Measurements from ENCODE around the gene MAPK10. TPM values are rescaled to one million over a fixed set of nuclear protein-coding genes. Genes with fewer than 3 reads are reported as not detected.

Gene MAPK10
- total RNA-seq, 1 donor from 2014 or later: 30.7 TPM

DNA sequence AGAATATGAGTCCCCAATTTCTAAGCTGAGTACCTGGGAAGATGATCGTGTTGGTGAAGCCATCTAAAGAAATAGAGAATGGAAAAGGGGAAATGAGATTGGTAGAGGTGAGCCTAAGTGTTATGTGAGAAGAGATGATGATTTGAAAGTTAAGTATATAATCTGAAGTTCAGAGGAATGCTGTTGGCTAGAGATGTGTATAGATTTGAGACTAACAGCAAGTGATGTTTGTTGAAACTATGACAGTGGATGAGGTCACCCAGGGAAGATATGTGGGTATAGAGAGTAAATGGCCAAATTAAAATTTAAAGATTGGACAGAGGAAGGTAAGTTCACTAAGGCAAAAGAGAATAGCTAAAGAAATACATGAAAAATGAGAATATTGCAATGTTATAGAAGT lies 324.2 kb downstream of the MAPK10 start:
- no peak overlapping the region for H3K4me3 ChIP-seq
- TF ChIP-seq, protein P1, sequence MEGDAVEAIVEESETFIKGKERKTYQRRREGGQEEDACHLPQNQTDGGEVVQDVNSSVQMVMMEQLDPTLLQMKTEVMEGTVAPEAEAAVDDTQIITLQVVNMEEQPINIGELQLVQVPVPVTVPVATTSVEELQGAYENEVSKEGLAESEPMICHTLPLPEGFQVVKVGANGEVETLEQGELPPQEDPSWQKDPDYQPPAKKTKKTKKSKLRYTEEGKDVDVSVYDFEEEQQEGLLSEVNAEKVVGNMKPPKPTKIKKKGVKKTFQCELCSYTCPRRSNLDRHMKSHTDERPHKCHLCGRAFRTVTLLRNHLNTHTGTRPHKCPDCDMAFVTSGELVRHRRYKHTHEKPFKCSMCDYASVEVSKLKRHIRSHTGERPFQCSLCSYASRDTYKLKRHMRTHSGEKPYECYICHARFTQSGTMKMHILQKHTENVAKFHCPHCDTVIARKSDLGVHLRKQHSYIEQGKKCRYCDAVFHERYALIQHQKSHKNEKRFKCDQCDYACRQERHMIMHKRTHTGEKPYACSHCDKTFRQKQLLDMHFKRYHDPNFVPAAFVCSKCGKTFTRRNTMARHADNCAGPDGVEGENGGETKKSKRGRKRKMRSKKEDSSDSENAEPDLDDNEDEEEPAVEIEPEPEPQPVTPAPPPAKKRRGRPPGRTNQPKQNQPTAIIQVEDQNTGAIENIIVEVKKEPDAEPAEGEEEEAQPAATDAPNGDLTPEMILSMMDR (IDR thresholded peaks at IDR 0.05): no peak
- no peaks in the 10 kb centered on the region for H3K36me3 ChIP-seq
- no peak overlapping the region for H3K27ac ChIP-seq
- ATAC-seq: no peak
- peaks cover 18% of the 10 kb centered on the region for H3K4me1 ChIP-seq
- no peaks in the 10 kb centered on the region for H3K27me3 ChIP-seq (ENCODE audit: low read depth)
- intact Hi-C loops (cut with DNase I): no loop called here
- no peak for DNase-seq
- no peaks in the 10 kb centered on the region for H3K9me3 ChIP-seq

DNA sequence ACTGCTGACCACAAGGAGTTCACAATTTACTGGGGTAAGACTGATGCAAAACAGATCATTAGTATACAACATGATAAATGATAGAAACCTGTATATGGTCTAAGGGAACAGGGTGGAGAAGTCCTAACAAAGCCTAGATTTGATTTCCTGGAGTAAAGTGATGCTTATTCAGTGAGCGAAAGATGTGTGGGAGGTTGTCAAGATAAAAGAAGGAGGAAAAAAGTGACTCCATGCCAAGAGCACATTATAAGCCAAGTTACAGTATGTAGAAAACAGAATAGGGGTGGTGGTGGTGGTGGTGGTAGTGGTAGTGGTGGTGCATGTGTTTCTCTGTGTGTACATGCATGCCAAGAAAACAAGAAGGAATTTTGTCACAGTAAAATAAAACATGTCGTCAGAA lies 325.2 kb downstream of the MAPK10 start:
- H3K9me3 ChIP-seq: no peaks in the 10 kb centered on the region
- intact Hi-C loops (cut with DNase I): no loop called here
- peaks cover 18% of the 10 kb centered on the region for H3K4me1 ChIP-seq
- DNase-seq (no peak), ATAC-seq (no peak)
- TF ChIP-seq, protein P1 (IDR thresholded peaks at IDR 0.05): no peak
- H3K36me3 ChIP-seq: no peaks in the 10 kb centered on the region
- no peaks in the 10 kb centered on the region for H3K27me3 ChIP-seq (ENCODE audit: low read depth)
- H3K27ac ChIP-seq: no peak overlapping the region
- H3K4me3 ChIP-seq: no peak overlapping the region

DNA sequence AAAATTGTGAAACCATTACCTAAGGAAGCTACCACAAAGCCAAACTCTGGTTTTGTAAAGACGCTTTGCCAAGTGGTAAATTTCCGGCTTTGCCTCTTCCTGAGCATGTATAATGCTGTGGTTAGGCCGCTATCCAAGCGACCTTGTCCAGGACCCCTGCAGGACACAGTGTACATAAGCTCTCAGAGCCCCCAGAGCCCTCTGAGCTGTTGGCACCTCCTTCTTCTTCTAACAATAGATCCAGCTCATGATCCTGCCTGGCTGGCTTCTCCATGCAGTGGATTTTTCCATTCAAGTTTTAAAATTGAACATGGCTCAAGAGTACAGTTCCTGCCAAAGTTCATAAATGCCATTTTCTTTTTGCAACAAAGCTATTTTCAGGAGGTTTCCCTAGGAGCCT lies 326.7 kb downstream of the MAPK10 start:
- intact Hi-C loops (cut with DNase I): no loop called here
- ATAC-seq: peak; percentile 61 to 81
- TF ChIP-seq, protein P1 (IDR thresholded peaks at IDR 0.05): no peak
- Histone ChIP-seq H3K4me3 (no peak overlapping the region), H3K9me3 (no peaks in the 10 kb centered on the region), H3K27me3 (ENCODE audit: low read depth) (no peaks in the 10 kb centered on the region), H3K36me3 (no peaks in the 10 kb centered on the region), H3K4me1 (peaks cover 18% of the 10 kb centered on the region), H3K27ac (peak overlapping the region; percentile 74)
- peak; percentile 48 for DNase-seq

DNA sequence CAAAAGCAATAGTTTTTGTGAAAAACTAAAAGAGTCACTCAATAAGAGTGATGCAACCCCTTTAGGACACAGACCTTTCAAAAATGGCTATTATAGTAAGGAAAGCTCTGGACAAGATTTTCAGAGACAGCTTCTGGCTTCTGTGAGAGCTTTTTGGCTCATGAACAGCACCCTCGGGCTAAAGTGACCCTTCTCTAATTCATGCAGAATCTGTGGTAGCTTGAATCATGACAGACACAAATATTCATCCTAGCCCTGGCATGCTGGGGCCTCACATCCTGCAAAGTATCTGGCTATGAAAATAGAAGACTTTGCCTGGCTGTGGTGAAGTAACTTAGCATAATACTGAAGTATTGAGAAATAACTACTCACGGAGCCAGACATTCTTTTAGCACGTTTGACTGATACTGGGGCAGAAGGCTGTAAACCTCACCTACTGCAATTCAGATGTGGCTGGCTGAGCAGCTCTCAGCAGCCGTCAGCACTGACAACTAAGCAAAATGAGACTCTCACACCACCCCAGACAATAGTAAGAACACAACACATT lies 327.3 kb downstream of the MAPK10 start:
- TF ChIP-seq, protein P1 (IDR thresholded peaks at IDR 0.05): no peak
- peak overlapping the region; percentile 74 for H3K27ac ChIP-seq
- peaks cover 18% of the 10 kb centered on the region for H3K4me1 ChIP-seq
- no peak overlapping the region for H3K4me3 ChIP-seq
- H3K27me3 ChIP-seq (ENCODE audit: low read depth): no peaks in the 10 kb centered on the region
- intact Hi-C loops (cut with DNase I): no loop called here
- no peaks in the 10 kb centered on the region for H3K9me3 ChIP-seq
- ATAC-seq (peak; percentile 83 to 84), DNase-seq (no peak)
- H3K36me3 ChIP-seq: no peaks in the 10 kb centered on the region

DNA sequence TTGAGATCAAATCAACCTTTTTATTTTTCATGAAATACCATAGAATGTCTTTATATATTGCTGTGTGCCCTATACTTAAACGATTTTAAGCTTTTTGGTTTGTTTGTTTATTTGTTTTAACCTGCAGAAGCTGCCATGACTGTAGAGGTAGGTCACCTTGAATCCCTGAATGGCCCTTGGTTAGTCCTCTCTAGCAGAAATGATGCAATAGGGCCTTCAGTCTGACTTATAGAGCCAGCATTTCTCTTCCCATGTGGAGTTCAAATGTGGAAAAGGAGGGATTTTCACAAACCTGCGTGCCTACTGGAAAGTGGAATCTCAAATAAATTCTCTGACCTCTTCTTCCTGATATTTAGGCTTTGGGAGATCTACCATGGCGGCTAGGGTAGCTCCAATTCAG lies 327.9 kb downstream of the MAPK10 start:
- DNase-seq (no peak), ATAC-seq (no peak)
- Histone ChIP-seq H3K36me3 (no peaks in the 10 kb centered on the region), H3K4me1 (peaks cover 18% of the 10 kb centered on the region), H3K9me3 (no peaks in the 10 kb centered on the region), H3K27ac (peak overlapping the region; percentile 74), H3K27me3 (ENCODE audit: low read depth) (no peaks in the 10 kb centered on the region), H3K4me3 (no peak overlapping the region)
- TF ChIP-seq, protein P1 (IDR thresholded peaks at IDR 0.05): no peak
- intact Hi-C loops (cut with DNase I): no loop called here
